Measurements from ENCODE around the gene TNNI2. TPM values are rescaled to one million over a fixed set of nuclear protein-coding genes. Genes with fewer than 3 reads are reported as not detected.

The TNNI2 gene
- total RNA-seq, 2 donors from 2014 or later, result not detected

- no peak overlapping the region for H3K4me3 Mint-ChIP-seq
- H3K27me3 Mint-ChIP-seq (ENCODE audit: insufficient read depth), result peaks cover 1% of the 10 kb centered on the region
- H3K4me1 ChIP-seq (ENCODE audit: control insufficient read depth, insufficient read depth, low read length), result no peaks in the 10 kb centered on the region
- H3K4me3 ChIP-seq (ENCODE audit: low read length), result no peak overlapping the region
- DNase-seq, result no peak
- H3K27me3 ChIP-seq (ENCODE audit: control insufficient read depth, insufficient read depth, low read length, poor library complexity, severe bottlenecking), result no peaks in the 10 kb centered on the region
- no peaks in the 10 kb centered on the region for H3K9me3 ChIP-seq (ENCODE audit: control insufficient read depth, low read length)
- H3K27ac ChIP-seq (ENCODE audit: low read depth, low read length), result no peak overlapping the region
- H3K4me1 Mint-ChIP-seq, result no peaks in the 10 kb centered on the region
- H3K9ac ChIP-seq (ENCODE audit: extremely low read depth, low read length, poor library complexity, severe bottlenecking), result no peak overlapping the region
- TF ChIP-seq CTCF (conservative IDR thresholded peaks at IDR 0.05), result no peak
- no peaks in the 10 kb centered on the region for H3K9me3 Mint-ChIP-seq
- H3K27ac Mint-ChIP-seq, result no peak overlapping the region
- WGBS, 2 experiments (ENCODE audit: insufficient coverage in 1 of 2, insufficient read length in 1 of 2), result 91 to 100% methylated on average over 3 to 9 of the region's 12 CpGs
- no peaks in the 10 kb centered on the region for H3K36me3 ChIP-seq (ENCODE audit: control insufficient read depth, insufficient read depth, low read length)
- H3K36me3 Mint-ChIP-seq (ENCODE audit: low read depth), result no peaks in the 10 kb centered on the region
Observed at GRCh38 chr11:1839204-1839923, 583 bp downstream of the TNNI2 start.

- Mint-ChIP-seq H3K4me1 (no peaks in the 10 kb centered on the region), H3K27me3 (ENCODE audit: insufficient read depth) (peaks cover 2% of the 10 kb centered on the region), H3K36me3 (ENCODE audit: low read depth) (no peaks in the 10 kb centered on the region), H3K4me3 (no peak overlapping the region), H3K27ac (no peak overlapping the region), H3K9me3 (no peaks in the 10 kb centered on the region)
- Histone ChIP-seq H3K36me3 (ENCODE audit: control insufficient read depth, insufficient read depth, low read length) (no peaks in the 10 kb centered on the region), H3K27me3 (ENCODE audit: control insufficient read depth, insufficient read depth, low read length, poor library complexity, severe bottlenecking) (no peaks in the 10 kb centered on the region), H3K9me3 (ENCODE audit: control insufficient read depth, low read length) (no peaks in the 10 kb centered on the region), H3K9ac (ENCODE audit: extremely low read depth, low read length, poor library complexity, severe bottlenecking) (no peak overlapping the region), H3K4me3 (ENCODE audit: low read length) (no peak overlapping the region), H3K27ac (ENCODE audit: low read depth, low read length) (no peak overlapping the region), H3K4me1 (ENCODE audit: control insufficient read depth, insufficient read depth, low read length) (no peaks in the 10 kb centered on the region)
- no peak for TF ChIP-seq CTCF (conservative IDR thresholded peaks at IDR 0.05)
- no peak for DNase-seq
- WGBS, 2 experiments (ENCODE audit: insufficient coverage in 1 of 2, insufficient read length in 1 of 2), result 89 to 92% methylated on average over 14 to 26 of the region's 26 CpGs
Observed at GRCh38 chr11:1839924-1840779, 1.4 kb downstream of the TNNI2 start.

GRCh38 chr11:1840780-1841480 is 2.1 kb downstream of the TNNI2 start:
- Histone ChIP-seq H3K27ac (ENCODE audit: low read depth, low read length) (no peak overlapping the region), H3K36me3 (ENCODE audit: control insufficient read depth, insufficient read depth, low read length) (no peaks in the 10 kb centered on the region), H3K4me1 (ENCODE audit: control insufficient read depth, insufficient read depth, low read length) (no peaks in the 10 kb centered on the region), H3K27me3 (ENCODE audit: control insufficient read depth, insufficient read depth, low read length, poor library complexity, severe bottlenecking) (no peaks in the 10 kb centered on the region), H3K4me3 (ENCODE audit: low read length) (no peak overlapping the region), H3K9me3 (ENCODE audit: control insufficient read depth, low read length) (no peaks in the 10 kb centered on the region), H3K9ac (ENCODE audit: extremely low read depth, low read length, poor library complexity, severe bottlenecking) (no peak overlapping the region)
- no peak for TF ChIP-seq CTCF (conservative IDR thresholded peaks at IDR 0.05)
- H3K36me3 Mint-ChIP-seq (ENCODE audit: low read depth), result no peaks in the 10 kb centered on the region
- DNase-seq, result no peak
- H3K4me1 Mint-ChIP-seq, result no peaks in the 10 kb centered on the region
- no peak overlapping the region for H3K27ac Mint-ChIP-seq
- 93% methylated on average over 18 to 37 of the region's 37 CpGs for WGBS, 2 experiments (ENCODE audit: insufficient coverage in 1 of 2, insufficient read length in 1 of 2)
- H3K9me3 Mint-ChIP-seq, result no peaks in the 10 kb centered on the region
- no peak overlapping the region for H3K4me3 Mint-ChIP-seq
- H3K27me3 Mint-ChIP-seq (ENCODE audit: insufficient read depth), result peaks cover 2% of the 10 kb centered on the region

Measured in endodermal cell (in vitro differentiated cells).